Cardiac fibroblast (primary cell): ENCODE results near the gene ME1.
"Not testable (repeated sequence)": the region's sequence is repeated elsewhere in the genome, so short reads cannot be mapped to it uniquely, and the experiment has no call there.

Source experiments
- DNase-seq, 2 donors: peaks; one replicate each; pipeline versions ENCODE4 v3.0.0 to v3.0.0-alpha.2; 2010; ENCODE audit warnings: low read depth in 2 of 2
- H3K4me3 ChIP-seq, 2 donors: replicated peaks in 1 of 2; 1 replicate in 1 of 2; 2 replicates in 1 of 2; pipeline ENCODE4 v1.5.1; 2011; ENCODE audit warnings: low read depth in 2 of 2, low read length in 2 of 2, mild to moderate bottlenecking in 2 of 2, moderate library complexity in 1 of 2
- CTCF ChIP-seq: IDR thresholded peaks from one replicate; pipeline ENCODE4 v1.5.1; 2011; ENCODE audit warnings: low read depth, mild to moderate bottlenecking, low read length, inconsistent platforms

The ME1 gene

GRCh38 chr6:83307849-83308248 lies 123.0 kb downstream of the ME1 start:
- TF ChIP-seq CTCF, result no peak

GRCh38 chr6:83303426-83303825 lies 127.4 kb downstream of the ME1 start:
- no peak for TF ChIP-seq CTCF
- no peak overlapping the region for H3K4me3 ChIP-seq
- peak in 1 of 2 donors; percentile 29 for DNase-seq

More at GRCh38 chr6:83307849-83308248, 123.0 kb downstream of the ME1 start:
- DNase-seq, result no peak
- no peak overlapping the region for H3K4me3 ChIP-seq

GRCh38 chr6:83294676-83295075 lies 136.2 kb downstream of the ME1 start:
- no peak for DNase-seq
- no peak for TF ChIP-seq CTCF

GRCh38 chr6:83292900-83293843 lies 137.7 kb downstream of the ME1 start:
- DNase-seq, result no peak
- H3K4me3 ChIP-seq, result no peak overlapping the region
- no peak for TF ChIP-seq CTCF

More at GRCh38 chr6:83294676-83295075, 136.2 kb downstream of the ME1 start:
- no peak overlapping the region for H3K4me3 ChIP-seq

GRCh38 chr6:83287298-83287697 lies 143.6 kb downstream of the ME1 start:
- DNase-seq, H3K4me3 ChIP-seq: not testable (repeated sequence)

GRCh38 chr6:83285917-83286316 lies 144.9 kb downstream of the ME1 start:
- no peak for DNase-seq
- no peak overlapping the region for H3K4me3 ChIP-seq
- TF ChIP-seq CTCF, result no peak

- no peak for TF ChIP-seq CTCF
- no peak overlapping the region for H3K4me3 ChIP-seq
- DNase-seq, result peak; percentile 31 to 47
These were observed 157.3 kb downstream of the ME1 start for GRCh38 chr6:83273596-83273995.
